GM18520 (cell line): ENCODE measurements around the gene IGSF21.

Experiments used
- ATAC-seq: cut with Tn5 transposase; IDR thresholded peaks from one replicate; pipeline ENCODE4 v1.9.1; 2021; ENCODE audit not compliant: unreplicated experiment

IGSF21 gene

DNA sequence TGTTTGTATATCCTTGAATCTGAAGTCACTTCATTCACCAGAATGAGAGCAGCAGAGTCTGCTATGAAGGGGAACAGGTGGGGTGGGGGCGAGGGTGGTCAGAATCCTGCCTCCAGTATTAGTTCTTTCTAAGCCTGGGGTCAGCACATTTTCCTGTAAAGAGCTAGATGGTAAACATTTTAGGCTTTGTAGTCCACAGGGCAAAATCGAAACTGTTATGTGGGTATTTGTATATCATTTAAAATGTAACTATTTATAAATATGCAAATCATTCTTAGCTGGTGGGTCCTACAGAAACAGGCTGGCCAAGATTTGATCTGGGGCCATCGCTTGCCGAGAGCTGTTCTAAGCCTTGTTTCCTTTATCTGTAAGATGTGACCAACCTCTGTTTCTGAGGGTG lies 96.0 kb downstream of the IGSF21 start:
- no peak for ATAC-seq

DNA sequence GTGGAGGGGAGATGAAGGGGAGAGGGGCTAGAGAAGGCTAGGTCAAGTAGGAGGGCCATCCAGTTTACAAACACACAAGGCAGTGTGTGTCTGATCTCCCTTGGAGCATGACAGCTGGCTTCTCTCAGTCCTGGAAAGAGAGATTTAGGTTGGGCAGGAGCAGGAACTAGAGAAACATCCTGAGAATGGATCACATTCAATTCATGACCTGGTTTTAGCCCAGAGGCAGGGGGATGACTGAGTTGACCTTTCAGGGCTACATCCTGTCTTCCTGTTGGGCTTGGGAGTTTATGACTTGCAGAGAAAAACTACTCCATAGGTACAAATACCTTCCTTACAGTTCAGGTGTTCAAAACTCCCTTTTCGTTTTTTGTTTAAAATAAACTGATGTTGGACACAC lies 97.0 kb downstream of the IGSF21 start:
- ATAC-seq: no peak

DNA sequence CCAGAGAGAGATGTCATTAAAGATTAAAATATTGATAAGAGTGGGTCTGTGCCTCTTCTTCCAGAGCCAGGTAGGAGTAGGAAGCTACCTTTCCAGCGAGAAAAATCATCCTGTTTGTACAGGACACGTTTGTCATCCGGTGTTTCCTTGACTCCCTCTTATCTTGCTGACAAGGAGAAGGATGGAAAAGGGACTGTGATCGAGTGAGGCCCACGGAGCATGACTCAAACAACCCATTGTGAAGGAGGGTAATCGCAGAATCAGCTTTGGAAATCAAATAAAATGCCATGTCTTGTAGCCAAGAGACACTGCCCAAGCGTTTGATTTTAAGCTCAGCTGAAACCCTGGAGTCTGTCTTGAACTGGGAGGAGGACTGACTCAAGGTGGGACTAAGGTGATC lies 97.7 kb downstream of the IGSF21 start:
- ATAC-seq: no peak

DNA sequence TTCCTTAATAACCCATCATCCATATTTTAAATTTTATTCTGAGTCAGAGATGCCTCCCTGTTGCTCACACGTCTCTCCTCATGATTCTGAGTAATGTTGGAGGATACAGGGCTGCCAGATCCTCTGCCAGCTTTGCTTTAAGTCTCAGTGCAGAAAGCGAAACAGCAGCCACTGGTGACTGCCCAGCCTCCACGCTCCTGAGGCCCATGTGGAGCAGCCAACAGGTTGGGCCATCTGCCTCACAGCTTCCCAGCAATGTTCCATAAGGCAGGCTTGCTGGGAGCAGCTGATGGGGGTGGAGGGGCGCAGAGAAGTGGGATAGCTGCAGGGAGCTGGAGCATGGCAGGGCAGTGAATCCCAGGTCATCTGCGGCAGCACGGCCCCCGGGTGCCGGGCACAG lies 104.2 kb downstream of the IGSF21 start:
- no peak for ATAC-seq

DNA sequence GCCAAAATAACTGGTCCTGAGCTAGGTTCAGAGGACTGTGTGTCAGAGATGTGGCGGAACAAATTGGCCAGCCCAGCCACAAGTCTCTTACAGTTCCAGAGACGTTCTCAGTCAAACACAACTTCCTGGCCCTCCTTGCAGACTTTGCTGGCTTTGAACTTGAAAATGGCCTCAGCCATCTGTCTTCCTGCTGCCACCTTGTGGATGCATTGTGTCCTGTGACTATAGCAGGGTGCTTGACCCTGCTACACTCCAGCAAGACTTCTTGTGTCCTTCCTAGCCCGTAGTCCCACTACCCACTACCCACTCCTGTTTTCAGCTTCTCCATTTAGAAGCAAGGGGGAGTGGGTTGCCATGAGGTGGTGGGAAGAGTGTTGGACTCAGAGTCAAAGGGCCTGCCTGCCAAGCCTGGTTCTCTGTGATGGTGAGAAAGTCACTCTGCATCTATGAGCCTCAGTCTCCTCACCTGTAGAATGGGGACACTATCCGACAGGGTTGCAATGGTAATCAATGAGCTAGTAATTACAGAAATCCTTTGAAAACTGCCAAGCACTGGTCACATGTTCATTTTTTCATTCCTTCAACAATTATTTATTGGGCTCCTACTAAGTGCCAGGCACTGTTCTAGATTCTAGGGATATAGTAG lies 109.9 kb downstream of the IGSF21 start:
- no peak for ATAC-seq

DNA sequence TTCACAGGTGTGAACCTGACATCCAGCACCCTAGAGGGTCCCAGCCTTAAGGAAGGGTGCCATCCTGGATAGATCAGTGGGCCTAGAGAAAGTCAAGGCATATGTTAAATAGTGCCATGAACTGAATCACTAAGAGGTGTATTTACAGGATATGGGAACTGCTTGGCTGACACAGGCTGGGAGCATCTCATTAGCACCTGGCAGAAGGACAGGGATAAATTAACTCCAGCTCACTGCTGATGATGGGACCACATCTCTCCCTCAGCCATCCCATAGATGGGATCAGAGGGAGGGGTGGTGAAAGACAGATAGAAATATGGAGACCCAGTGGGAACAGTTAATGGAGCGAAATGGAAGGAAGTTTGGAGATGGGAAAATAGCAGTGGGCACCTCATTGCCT lies 122.0 kb downstream of the IGSF21 start:
- ATAC-seq: no peak

DNA sequence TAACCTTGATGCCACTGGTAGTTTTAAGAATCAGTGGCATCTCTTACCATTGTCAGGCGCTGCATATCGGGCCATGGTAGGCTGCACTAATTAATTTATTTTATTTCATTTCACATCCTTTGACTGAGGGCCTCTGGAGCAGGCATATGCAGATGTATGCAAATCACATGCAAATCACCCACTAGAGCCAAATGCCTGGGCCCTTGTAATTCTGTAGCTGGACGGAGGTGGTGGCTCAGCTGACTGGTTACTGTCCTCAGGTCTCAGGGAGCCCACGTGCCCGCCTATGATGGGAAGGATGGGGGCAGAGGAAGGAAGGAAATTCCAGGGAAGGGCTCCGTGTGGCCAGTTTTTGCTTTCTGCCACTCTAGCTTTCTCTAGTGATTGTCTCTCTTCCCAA lies 122.7 kb downstream of the IGSF21 start:
- no peak for ATAC-seq

DNA sequence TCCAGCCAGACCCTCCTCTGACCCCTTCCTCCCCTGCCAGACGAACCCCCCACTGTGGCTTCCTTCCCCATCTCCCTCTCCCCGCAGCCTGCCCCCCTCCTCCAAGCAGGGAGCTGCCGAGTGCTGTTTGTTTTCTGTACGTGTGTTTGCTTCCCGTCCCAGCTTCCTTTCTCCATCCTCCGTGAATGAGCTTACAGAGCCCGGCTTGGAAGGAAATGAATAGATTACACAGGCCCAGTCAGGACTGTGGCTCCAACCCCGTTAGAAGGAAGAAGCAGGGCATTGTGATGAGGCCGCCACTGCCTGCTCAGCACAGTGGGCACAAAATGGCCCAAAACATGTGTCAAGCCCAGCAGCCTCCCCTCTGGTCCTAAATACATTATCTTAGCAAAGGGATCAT lies 123.2 kb downstream of the IGSF21 start:
- ATAC-seq: no peak

DNA sequence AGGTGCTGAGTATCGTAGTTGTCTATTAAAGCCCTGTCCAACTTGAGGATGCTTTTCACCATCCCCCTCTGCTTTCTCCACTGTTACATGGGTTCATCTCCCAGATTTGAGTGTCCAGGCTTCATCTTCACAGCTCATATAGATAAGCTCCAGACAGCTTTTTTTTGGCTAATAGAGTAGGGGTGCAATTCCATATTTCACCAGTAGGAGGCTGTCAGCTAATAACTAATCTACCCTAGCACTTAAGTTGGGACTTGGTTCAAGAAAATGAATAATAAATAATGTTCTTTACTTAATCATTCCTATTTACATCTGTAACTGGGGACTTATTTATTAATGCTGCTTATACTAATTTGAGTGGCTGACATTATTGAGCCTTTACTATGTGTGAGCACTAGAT lies 124.5 kb downstream of the IGSF21 start:
- no peak for ATAC-seq

DNA sequence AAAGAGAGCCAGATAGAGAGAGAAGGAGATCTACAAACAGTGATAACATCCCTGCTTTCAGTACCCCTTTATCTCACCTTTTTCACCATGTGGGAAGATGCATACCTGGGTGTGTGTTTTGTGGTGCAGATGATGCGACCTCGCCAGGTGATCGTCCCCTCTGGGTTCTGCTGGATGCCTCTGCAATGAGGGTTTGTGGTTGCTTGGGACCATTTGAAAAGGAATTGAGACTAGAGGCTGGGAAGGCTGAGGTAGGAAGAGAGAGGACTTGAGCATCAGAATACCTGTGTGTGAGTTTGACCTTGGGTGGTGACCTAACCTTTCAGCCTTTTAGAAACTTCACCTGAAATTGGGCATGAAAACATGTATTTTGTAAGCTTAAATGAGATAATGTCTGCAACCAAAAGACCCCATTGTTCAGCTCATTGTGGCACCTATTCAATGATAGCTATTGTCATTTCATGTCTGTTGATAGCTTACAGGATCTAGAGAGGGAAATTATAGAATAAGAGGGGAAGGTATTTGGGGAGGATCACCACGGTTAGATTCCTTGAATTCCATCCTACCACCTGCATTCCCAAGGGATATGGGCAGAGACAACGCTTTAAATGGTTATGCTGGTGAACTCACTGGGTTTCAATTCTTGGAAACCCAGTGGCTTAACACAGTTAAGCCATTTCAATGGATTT lies 125.7 kb downstream of the IGSF21 start:
- ATAC-seq: no peak

DNA sequence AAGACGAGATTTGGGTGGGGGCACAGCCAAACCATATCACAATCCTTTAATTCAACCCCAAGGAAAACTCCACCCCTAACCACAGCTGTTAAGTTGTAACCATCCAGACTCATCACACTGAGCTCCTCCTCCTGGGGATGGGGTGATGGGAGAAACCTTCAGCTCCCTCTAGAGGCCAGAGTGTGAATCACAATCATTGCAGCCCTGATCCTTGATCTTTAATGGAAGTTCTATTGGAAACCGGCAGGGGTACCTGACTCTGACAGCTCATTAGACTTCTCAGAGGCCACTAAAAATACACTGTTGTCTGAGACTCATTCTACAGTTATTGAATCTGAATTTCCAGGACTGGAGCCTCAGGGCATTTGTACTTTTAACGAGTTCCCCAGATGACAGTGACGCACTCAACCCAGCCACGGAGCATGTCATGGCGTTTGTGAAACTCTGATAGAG lies 127.2 kb downstream of the IGSF21 start:
- ATAC-seq: no peak

DNA sequence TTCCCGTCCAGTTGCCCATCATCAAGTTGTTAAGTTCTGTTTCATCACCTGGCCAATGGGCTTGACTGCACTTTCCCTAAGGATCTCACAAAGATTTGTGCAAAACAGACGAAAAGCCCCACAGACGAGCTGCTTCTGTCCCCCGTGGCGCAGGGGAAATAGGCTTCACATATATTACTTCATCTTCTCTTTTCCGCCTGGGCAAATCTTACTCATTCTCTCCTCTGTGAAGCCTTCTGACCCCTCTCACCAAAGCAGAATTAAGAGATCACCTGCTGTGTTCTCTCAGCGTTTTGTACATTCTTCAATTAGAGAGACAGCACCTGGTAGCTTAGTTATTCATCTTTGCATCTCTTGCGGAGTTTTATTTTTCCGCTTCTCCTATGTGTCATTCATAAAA lies 129.8 kb downstream of the IGSF21 start:
- no peak for ATAC-seq

DNA sequence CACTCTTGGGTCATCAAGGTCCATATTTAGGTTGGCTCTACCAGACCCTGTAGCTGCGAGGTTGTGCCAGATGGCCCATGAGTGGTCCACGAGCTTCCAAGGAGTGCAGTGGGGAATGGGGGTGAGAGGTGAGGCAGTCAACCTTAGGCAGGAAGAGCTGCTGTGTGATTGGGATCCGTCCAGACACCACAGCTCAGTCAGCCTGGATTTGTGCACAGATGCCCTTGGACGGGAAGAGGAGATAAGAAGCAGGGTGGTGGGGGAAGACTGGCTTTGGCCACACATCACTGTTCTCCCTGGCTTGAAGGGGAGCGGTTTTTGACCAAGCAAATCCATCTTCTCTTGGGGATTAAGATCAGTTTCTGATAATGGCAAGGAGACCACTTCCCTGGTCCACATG lies 130.6 kb downstream of the IGSF21 start:
- no peak for ATAC-seq

DNA sequence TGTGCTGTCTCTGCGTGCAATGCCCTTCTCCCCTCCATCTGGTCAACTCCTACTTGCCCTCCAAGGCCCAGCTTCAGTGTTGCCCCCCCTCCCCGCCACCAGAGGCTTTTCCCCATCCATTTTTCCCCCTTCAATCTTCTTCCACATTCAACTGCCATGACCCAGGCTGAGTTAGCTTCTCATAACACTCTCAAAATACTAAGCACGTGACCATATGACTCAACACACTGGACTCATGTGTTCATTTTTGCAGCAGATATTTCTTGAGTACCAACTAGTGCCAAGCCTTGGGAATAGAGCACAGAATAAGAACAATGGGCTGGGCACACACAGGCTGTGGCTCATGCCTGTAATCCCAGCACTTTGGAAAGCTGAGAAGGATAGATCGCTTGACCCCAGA lies 132.1 kb downstream of the IGSF21 start:
- no peak for ATAC-seq

DNA sequence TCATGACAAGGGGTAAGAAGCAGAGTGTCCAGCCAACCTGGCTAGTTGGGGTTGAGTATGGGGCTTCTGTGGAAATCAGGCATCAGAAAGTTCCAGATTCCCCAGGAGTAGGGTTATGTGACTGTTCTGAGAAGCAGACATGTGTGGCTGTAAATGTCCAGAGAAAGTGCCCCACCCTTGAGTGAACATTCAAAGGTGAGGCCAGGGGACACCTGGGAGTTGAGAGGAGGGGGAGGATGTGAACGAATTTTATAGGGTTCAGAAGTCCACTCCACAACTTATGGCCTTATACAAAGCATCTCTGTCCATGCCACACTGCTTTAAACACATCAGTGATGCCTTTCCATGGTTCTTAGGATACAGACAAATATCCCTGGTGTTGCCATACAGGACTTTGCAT lies 133.3 kb downstream of the IGSF21 start:
- no peak for ATAC-seq

DNA sequence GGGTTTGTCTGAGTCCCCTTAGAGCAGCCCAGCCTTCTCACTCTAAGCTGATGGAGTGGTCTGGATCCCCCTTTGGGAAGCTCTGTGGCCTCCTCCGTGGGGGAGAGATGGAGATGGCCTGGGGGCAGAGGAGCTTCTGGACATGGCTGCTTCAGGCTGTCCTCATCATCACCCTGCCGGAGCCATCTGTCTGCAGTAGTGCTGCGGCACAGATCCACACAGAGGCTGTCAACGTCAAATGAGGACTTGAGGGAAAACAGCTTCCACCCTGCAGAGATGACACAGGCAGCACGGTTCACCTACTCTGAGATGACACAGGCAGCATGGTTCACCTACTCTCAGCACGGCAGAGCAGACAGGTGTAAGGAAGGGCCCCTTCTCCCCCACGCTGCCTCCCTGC lies 134.3 kb downstream of the IGSF21 start:
- no peak for ATAC-seq

DNA sequence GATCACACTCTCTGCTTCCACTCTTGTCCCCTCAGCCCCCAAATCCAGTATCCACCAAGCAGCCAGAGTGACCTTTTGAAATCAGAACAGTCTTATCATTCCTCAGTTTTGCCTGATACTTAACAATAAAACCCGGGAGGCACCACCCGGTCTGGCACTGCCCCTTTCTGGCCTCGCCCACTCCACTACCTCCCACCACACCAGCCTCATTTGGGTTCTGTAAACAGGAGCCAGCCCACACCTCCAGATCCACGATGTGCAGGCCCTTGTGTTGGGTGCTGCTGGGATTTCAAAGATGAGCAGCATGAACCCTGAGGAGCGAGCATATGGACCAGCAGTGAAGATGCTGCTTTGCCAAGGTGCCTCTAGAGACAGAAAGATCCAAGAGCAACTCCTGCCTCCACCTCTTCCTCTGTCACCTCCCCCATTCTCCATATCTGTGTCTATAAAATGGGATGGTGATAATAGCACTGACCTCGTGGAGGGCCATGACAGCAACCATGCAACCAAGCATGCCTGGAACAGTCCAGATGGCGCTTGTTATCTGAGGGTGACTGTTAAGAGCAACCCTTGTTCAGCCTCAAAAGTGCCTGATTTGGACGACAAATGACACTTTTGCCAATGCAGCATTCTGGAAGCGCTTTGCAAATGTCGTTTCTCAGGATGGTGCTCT lies 136.0 kb downstream of the IGSF21 start:
- no peak for ATAC-seq

DNA sequence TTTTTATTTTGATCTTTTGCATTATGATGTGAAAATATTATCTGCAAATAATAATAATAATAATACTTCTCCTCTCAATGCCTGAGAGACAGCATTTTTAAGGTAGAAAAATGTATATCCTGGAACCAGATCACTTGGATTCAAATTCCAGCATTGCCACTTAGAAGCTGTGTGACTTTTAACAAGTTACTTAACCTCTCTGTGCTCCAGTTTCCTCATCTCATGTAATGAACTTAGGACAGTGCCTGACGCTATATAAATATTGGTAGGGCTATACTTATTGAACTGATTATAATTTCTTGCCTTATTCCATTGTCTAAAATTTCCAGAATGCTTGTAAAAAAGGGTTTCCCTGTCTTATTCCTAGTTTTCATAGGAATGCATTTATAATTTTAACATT lies 137.2 kb downstream of the IGSF21 start:
- no peak for ATAC-seq

DNA sequence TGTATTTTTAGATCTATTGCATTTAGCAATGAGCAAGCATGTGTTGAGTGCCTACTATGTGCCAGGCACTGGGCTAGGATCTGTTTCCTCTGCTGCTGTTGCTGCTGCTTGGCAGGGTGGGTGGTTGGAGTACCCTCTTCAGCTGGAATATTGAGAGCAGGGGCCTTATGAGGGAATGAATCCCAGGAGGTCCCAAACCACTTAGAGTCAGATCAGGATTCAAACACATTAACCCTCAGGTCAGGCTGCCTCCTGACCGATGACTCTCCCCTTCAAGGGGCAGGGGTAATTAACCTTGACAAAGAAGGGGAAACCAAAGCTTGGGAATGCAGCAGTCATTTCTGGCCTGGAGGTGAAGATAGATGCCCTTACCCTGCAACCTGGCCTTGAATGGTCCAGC lies 138.0 kb downstream of the IGSF21 start:
- no peak for ATAC-seq

DNA sequence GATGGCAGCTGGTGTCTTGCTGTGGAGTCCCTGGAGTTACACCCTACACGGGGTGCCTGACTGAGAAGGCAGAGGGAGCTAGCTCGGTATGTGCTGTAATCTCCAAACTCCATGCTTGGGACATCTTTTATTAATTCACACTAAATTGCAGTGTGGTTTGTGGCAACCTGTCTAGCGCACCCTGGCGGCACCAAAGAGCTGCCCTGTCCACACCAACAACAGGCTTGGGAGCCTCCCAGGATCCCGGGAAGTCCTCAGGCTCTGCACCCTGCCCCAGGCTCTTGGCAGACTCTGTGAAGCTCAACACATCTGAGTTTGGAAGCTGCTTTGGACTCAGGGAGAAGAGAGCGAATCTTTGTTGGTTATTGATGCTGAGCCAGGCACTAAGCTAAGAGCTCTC lies 138.9 kb downstream of the IGSF21 start:
- ATAC-seq: no peak

DNA sequence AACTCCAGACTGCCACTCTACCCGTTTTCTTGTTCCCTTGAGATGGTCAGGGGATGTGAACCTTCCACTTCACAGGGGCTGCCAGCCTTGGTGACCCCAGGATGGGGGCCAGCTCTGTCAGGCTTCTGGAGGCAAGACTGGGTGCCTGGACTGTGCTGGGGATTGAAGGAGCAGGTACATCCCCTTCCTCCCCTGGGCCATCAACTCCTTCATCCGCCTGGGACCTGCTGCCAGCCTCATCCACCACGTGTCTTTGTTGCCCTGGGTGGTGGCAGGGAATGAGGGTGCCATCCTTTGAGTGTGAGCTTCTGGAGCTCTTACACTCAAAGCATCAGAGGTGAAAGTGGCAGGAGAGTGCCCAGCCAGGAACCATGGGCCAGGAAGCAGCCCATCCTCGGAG lies 139.6 kb downstream of the IGSF21 start:
- ATAC-seq: no peak

DNA sequence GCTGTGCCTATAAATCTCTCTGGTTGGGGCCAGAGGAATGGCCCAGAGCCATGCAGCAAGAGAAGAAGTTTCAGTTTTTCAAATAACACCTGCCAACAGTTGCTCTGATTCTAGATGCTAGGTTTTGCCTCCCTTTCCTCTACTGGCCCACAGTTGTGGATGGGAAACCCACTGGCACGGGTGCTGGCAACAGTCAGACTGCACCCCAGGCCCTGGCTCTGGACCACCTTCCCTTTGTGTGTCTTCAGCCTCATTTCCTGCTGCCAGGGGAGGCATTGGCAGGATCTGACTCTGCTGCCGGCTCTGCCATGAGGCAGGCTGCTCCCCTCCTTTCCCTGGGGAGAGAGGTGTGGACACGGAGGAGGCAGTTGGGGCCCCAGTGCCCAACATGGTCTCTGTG lies 142.0 kb downstream of the IGSF21 start:
- ATAC-seq: no peak
